Duodenal mucosa (tissue), 2 donors: Measurements from ENCODE around the gene SENP5.

ENCODE experiments used
- H3K27ac ChIP-seq: one replicate; pipeline ENCODE4 v1.7.0; 2013; ENCODE audit warnings: low read depth, low read length
- H3K27me3 ChIP-seq, 2 donors: one replicate each; pipeline ENCODE4 v1.7.0; 2013; ENCODE audit warnings: low read length in 2 of 2, control low read depth in 1 of 2; ENCODE audit not compliant: insufficient read depth in 2 of 2, control insufficient read depth in 1 of 2
- H3K36me3 ChIP-seq, 2 donors: one replicate each; pipeline ENCODE4 v1.7.0; 2013; ENCODE audit warnings: low read length in 2 of 2, control low read depth in 1 of 2; ENCODE audit not compliant: insufficient read depth in 2 of 2, control insufficient read depth in 1 of 2
- H3K4me1 ChIP-seq, 2 donors: one replicate each; pipeline ENCODE4 v1.7.0; 2013; ENCODE audit warnings: low read length in 2 of 2, control low read depth in 1 of 2; ENCODE audit not compliant: insufficient read depth in 2 of 2, control insufficient read depth in 1 of 2
- H3K4me3 ChIP-seq, 2 donors: one replicate each; pipeline ENCODE4 v1.7.0; 2013; ENCODE audit warnings: low read length in 2 of 2, low read depth in 1 of 2
- H3K9ac ChIP-seq, 2 donors: one replicate each; pipeline ENCODE4 v1.7.0; 2013; ENCODE audit warnings: low read length in 2 of 2, low read depth in 1 of 2
- H3K9me3 ChIP-seq, 2 donors: one replicate each; pipeline ENCODE4 v1.7.0; 2013; ENCODE audit warnings: low read length in 2 of 2, control low read depth in 1 of 2; ENCODE audit not compliant: control insufficient read depth in 1 of 2

The SENP5 gene

GRCh38 chr3:196951371-196951770 is 83.7 kb downstream of the SENP5 start:
- Histone ChIP-seq H3K4me3 (no peak overlapping the region), H3K36me3 (peaks cover 0 to 4% of the 10 kb centered on the region in 2 donors), H3K27ac (no peak overlapping the region), H3K4me1 (no peaks in the 10 kb centered on the region), H3K9me3 (no peaks in the 10 kb centered on the region), H3K9ac (no peak overlapping the region), H3K27me3 (no peaks in the 10 kb centered on the region)

- H3K9ac ChIP-seq: no peak overlapping the region
- H3K27me3 ChIP-seq: no peaks in the 10 kb centered on the region
- no peaks in the 10 kb centered on the region for H3K4me1 ChIP-seq
- no peak overlapping the region for H3K4me3 ChIP-seq
- no peaks in the 10 kb centered on the region for H3K9me3 ChIP-seq
- H3K36me3 ChIP-seq: peaks cover 0 to 4% of the 10 kb centered on the region in 2 donors
- no peak overlapping the region for H3K27ac ChIP-seq
Measured at GRCh38 chr3:196954832-196955231, 87.1 kb downstream of the SENP5 start.

- H3K27ac ChIP-seq: no peak overlapping the region
- no peaks in the 10 kb centered on the region for H3K4me1 ChIP-seq
Measured at GRCh38 chr3:196962108-196962929, 94.6 kb downstream of the SENP5 start.

GRCh38 chr3:196962930-196963630 is 95.4 kb downstream of the SENP5 start:
- H3K36me3 ChIP-seq: peaks cover 0 to 5% of the 10 kb centered on the region in 2 donors
- no peak overlapping the region for H3K27ac ChIP-seq
- no peaks in the 10 kb centered on the region for H3K9me3 ChIP-seq
- H3K4me1 ChIP-seq: peaks cover 5% of the 10 kb centered on the region in 2 donors
- H3K4me3 ChIP-seq: no peak overlapping the region
- H3K27me3 ChIP-seq: no peaks in the 10 kb centered on the region
- no peak overlapping the region for H3K9ac ChIP-seq

More at GRCh38 chr3:196962108-196962929, 94.6 kb downstream of the SENP5 start:
- Histone ChIP-seq H3K36me3 (peaks cover 0 to 5% of the 10 kb centered on the region in 2 donors), H3K27me3 (no peaks in the 10 kb centered on the region), H3K9ac (no peak overlapping the region), H3K4me3 (no peak overlapping the region), H3K9me3 (no peaks in the 10 kb centered on the region)

GRCh38 chr3:196963631-196963953 is 95.9 kb downstream of the SENP5 start:
- no peak overlapping the region for H3K27ac ChIP-seq
- H3K4me3 ChIP-seq: no peak overlapping the region
- H3K27me3 ChIP-seq: no peaks in the 10 kb centered on the region
- H3K9ac ChIP-seq: no peak overlapping the region
- H3K4me1 ChIP-seq: peaks cover 6 to 8% of the 10 kb centered on the region in 2 donors
- H3K36me3 ChIP-seq: peaks cover 0 to 5% of the 10 kb centered on the region in 2 donors
- H3K9me3 ChIP-seq: no peaks in the 10 kb centered on the region

- Histone ChIP-seq H3K4me1 (peaks cover 6 to 8% of the 10 kb centered on the region in 2 donors), H3K9ac (no peak overlapping the region), H3K9me3 (no peaks in the 10 kb centered on the region), H3K36me3 (peaks cover 0 to 5% of the 10 kb centered on the region in 2 donors), H3K27me3 (no peaks in the 10 kb centered on the region), H3K27ac (no peak overlapping the region), H3K4me3 (no peak overlapping the region)
Measured at GRCh38 chr3:196965112-196965803, 97.5 kb downstream of the SENP5 start.

GRCh38 chr3:196965804-196966173 is 98.1 kb downstream of the SENP5 start:
- peaks cover 6 to 8% of the 10 kb centered on the region in 2 donors for H3K4me1 ChIP-seq
- no peak overlapping the region for H3K27ac ChIP-seq
- H3K9me3 ChIP-seq: no peaks in the 10 kb centered on the region

GRCh38 chr3:196966526-196967401 is 99.0 kb downstream of the SENP5 start:
- no peak overlapping the region for H3K27ac ChIP-seq
- peaks cover 0 to 5% of the 10 kb centered on the region in 2 donors for H3K36me3 ChIP-seq
- H3K4me1 ChIP-seq: peaks cover 6 to 8% of the 10 kb centered on the region in 2 donors
- peaks cover 0 to 7% of the 10 kb centered on the region in 2 donors for H3K27me3 ChIP-seq
- H3K9ac ChIP-seq: no peak overlapping the region
- no peaks in the 10 kb centered on the region for H3K9me3 ChIP-seq
- H3K4me3 ChIP-seq: no peak overlapping the region

More at GRCh38 chr3:196965804-196966173, 98.1 kb downstream of the SENP5 start:
- Histone ChIP-seq H3K36me3 (peaks cover 0 to 5% of the 10 kb centered on the region in 2 donors), H3K9ac (no peak overlapping the region), H3K27me3 (peaks cover 0 to 2% of the 10 kb centered on the region in 2 donors), H3K4me3 (no peak overlapping the region)

- Histone ChIP-seq H3K9me3 (no peaks in the 10 kb centered on the region), H3K27me3 (peaks cover 0 to 7% of the 10 kb centered on the region in 2 donors), H3K9ac (peak overlapping the region; percentile 61 to 72), H3K4me1 (peaks cover 6 to 8% of the 10 kb centered on the region in 2 donors), H3K36me3 (peaks cover 0 to 5% of the 10 kb centered on the region in 2 donors), H3K4me3 (peak overlapping the region; percentile 72 to 75), H3K27ac (no peak overlapping the region)
Measured at GRCh38 chr3:196967412-196968232, 99.9 kb downstream of the SENP5 start.
